WTC11 (cell line): ENCODE data around the gene CCDC178. TPM values are rescaled to one million over a fixed set of nuclear protein-coding genes. Genes with fewer than 3 reads are reported as not detected.

Experiments used
- ATAC-seq: fragments of 200-7000 bp; cut with Tn5 transposase; 2 replicates; pipeline ENCODE4 v1.10.0; 2021; ENCODE audit warnings: mild to moderate bottlenecking, moderate library complexity
- CTCF ChIA-PET: fragments of 300-600 bp; sonication (Branson Sonifier 250); formaldehyde crosslinking; loops from one replicate; lab custom pipeline; 2021; ENCODE audit warnings: antibody characterized with exemption; lab: Charles Lee
- POLR2A ChIA-PET: fragments of 350-600 bp; sonication (Branson Sonifier 250); formaldehyde crosslinking; loops from one replicate; lab custom pipeline; 2021; ENCODE audit warnings: antibody characterized with exemption; lab: Charles Lee
- DNase-seq: peaks from one replicate; pipeline ENCODE4 v3.0.0; 2021; ENCODE audit warnings: low spot score
- H3K27ac Mint-ChIP-seq: 2 replicates; pipeline ENCODE4 v1.8.0; 2021; ENCODE audit warnings: mixed read lengths
- H3K27me3 Mint-ChIP-seq: 2 replicates; pipeline ENCODE4 v1.8.0; 2021; ENCODE audit warnings: low read depth, mild to moderate bottlenecking, moderate library complexity, mixed read lengths
- H3K36me3 Mint-ChIP-seq: 2 replicates; pipeline ENCODE4 v1.8.0; 2021; ENCODE audit warnings: mixed read lengths
- H3K4me1 Mint-ChIP-seq: 2 replicates; pipeline ENCODE4 v1.8.0; 2022; ENCODE audit warnings: mixed read lengths
- H3K4me3 Mint-ChIP-seq: 2 replicates; pipeline ENCODE4 v1.8.0; 2021; ENCODE audit warnings: mild to moderate bottlenecking, moderate library complexity, mixed read lengths
- H3K9me3 Mint-ChIP-seq: 2 replicates; pipeline ENCODE4 v1.8.0; 2021; ENCODE audit warnings: mixed read lengths
- AFF4 ChIP-seq: sonication (generic); formaldehyde crosslinking; IDR thresholded peaks from 2 replicates; pipeline ENCODE4 v1.8.1; 2023; ENCODE audit warnings: mild to moderate bottlenecking, missing genetic modification reagents, borderline replicate concordance
- AR ChIP-seq: fragments of 250-450 bp; sonication (Bioruptor Pico); IDR thresholded peaks from 2 replicates; pipeline ENCODE4 v1.9.0; 2021; ENCODE audit warnings: mild to moderate bottlenecking
- ATF2 ChIP-seq: sonication (generic); formaldehyde crosslinking; IDR thresholded peaks from 2 replicates; pipeline ENCODE4 v1.8.1; 2022; ENCODE audit warnings: low read depth, missing genetic modification reagents, borderline replicate concordance
- ATF3 ChIP-seq: sonication (generic); formaldehyde crosslinking; conservative IDR thresholded peaks from 2 replicates; pipeline ENCODE4 v1.8.1; 2022; ENCODE audit warnings: mild to moderate bottlenecking, missing genetic modification reagents
- ATF6 ChIP-seq: sonication (generic); formaldehyde crosslinking; IDR thresholded peaks from 2 replicates; pipeline ENCODE4 v1.8.1; 2023; ENCODE audit warnings: mild to moderate bottlenecking, missing genetic modification reagents
- CREB1 ChIP-seq: sonication (generic); formaldehyde crosslinking; IDR thresholded peaks from 2 replicates; pipeline ENCODE4 v1.8.0; 2023; ENCODE audit warnings: mild to moderate bottlenecking, missing genetic modification reagents
- IRF2 ChIP-seq: sonication (generic); formaldehyde crosslinking; IDR thresholded peaks from 2 replicates; pipeline ENCODE4 v1.8.0; 2022; ENCODE audit warnings: low read depth, missing genetic modification reagents, borderline replicate concordance
- JAZF1 ChIP-seq: fragments of 250-450 bp; sonication (Bioruptor Pico); IDR thresholded peaks from 2 replicates; pipeline ENCODE4 v1.9.0; 2021; ENCODE audit warnings: moderate library complexity, mild to moderate bottlenecking, inconsistent platforms
- KAT7 ChIP-seq: sonication (generic); formaldehyde crosslinking; IDR thresholded peaks from 2 replicates; pipeline ENCODE4 v1.8.1; 2023; ENCODE audit warnings: missing genetic modification reagents, mild to moderate bottlenecking, borderline replicate concordance
- MXD4 ChIP-seq: fragments of 250-450 bp; sonication (Bioruptor Pico); IDR thresholded peaks from 2 replicates; pipeline ENCODE4 v1.8.0; 2021; ENCODE audit warnings: mild to moderate bottlenecking, moderate library complexity, borderline replicate concordance
- NFYB ChIP-seq: sonication (generic); formaldehyde crosslinking; conservative IDR thresholded peaks from 2 replicates; pipeline ENCODE4 v1.8.0; 2022; ENCODE audit warnings: low read depth, missing genetic modification reagents
- SP1 ChIP-seq: sonication (generic); formaldehyde crosslinking; conservative IDR thresholded peaks from 2 replicates; pipeline ENCODE4 v1.8.1; 2022; ENCODE audit warnings: missing genetic modification reagents
- ZBTB21 ChIP-seq: sonication (generic); formaldehyde crosslinking; IDR thresholded peaks from 2 replicates; pipeline ENCODE4 v1.8.1; 2023; ENCODE audit warnings: mild to moderate bottlenecking, missing genetic modification reagents, borderline replicate concordance
- ZNF121 ChIP-seq: sonication (generic); formaldehyde crosslinking; IDR thresholded peaks from 2 replicates; pipeline ENCODE4 v1.8.0; 2023; ENCODE audit warnings: missing genetic modification reagents
- ZNF232 ChIP-seq: sonication (generic); formaldehyde crosslinking; IDR thresholded peaks from 2 replicates; pipeline ENCODE4 v1.8.0; 2022; ENCODE audit warnings: mild to moderate bottlenecking, missing genetic modification reagents
- ZNF671 ChIP-seq: fragments of 250-450 bp; sonication (Bioruptor Pico); IDR thresholded peaks from 2 replicates; pipeline ENCODE4 v1.8.0; 2021; ENCODE audit warnings: mild to moderate bottlenecking
- total RNA-seq: library from RNA; stranded (reverse); gene quantifications from 3 replicates; pipeline ENCODE4 v1.2.3, GENCODE V29; 2021

CCDC178 gene
- total RNA-seq, 1 experiment from 2014 or later: 0.20 TPM

GRCh38 chr18:32915516-32915915, 525.0 kb downstream of the CCDC178 start (continued):
- no peak for TF ChIP-seq ATF6 (CRISPR knock-in tag)
- no peak for TF ChIP-seq KAT7
- TF ChIP-seq MXD4 (CRISPR knock-in tag): no peak
- TF ChIP-seq ZNF232 (CRISPR knock-in tag): no peak
- TF ChIP-seq ATF2 (CRISPR knock-in tag): no peak
- no peak for TF ChIP-seq AFF4 (CRISPR knock-in tag)
- no peak for TF ChIP-seq ZBTB21 (CRISPR knock-in tag)
- no peak for TF ChIP-seq JAZF1 (CRISPR knock-in tag)
- TF ChIP-seq, all 79 proteins: peak for 0

GRCh38 chr18:32911660-32912284, 528.7 kb downstream of the CCDC178 start:
- H3K27ac Mint-ChIP-seq: no peak overlapping the region
- peaks cover 7% of the 10 kb centered on the region for H3K9me3 Mint-ChIP-seq
- DNase-seq (no peak), ATAC-seq (no peak)
- ChIA-PET POLR2A (interaction anchor here (1.0 kb wide), 1 partner anchor 141 kb away, joined by 3 read pairs; no protein-coding TSS in a partner anchor), CTCF (interaction anchor here (0.5 kb wide), 1 partner anchor 43 kb away, joined by 3 read pairs; no protein-coding TSS in a partner anchor)
- no peaks in the 10 kb centered on the region for H3K36me3 Mint-ChIP-seq
- no peak overlapping the region for H3K4me3 Mint-ChIP-seq
- no peaks in the 10 kb centered on the region for H3K27me3 Mint-ChIP-seq
- TF ChIP-seq NFYB (CRISPR knock-in tag) (no peak), CREB1 (CRISPR knock-in tag) (no peak), IRF2 (CRISPR knock-in tag) (no peak), AR (no peak), ATF3 (no peak), ZNF671 (CRISPR knock-in tag) (no peak), ZNF121 (CRISPR knock-in tag) (no peak), SP1 (CRISPR knock-in tag) (no peak)
- peaks cover 25% of the 10 kb centered on the region for H3K4me1 Mint-ChIP-seq
